IMR-90 (cell line): ENCODE measurements around the gene HPSE2.
"Not testable (repeated sequence)": the region's sequence is repeated elsewhere in the genome, so short reads cannot be mapped to it uniquely, and the experiment has no call there.

Source experiments
- NFE2L2 ChIP-seq: fragments of 150-350 bp; IDR thresholded peaks from 2 replicates; pipeline ENCODE4 v1.6.1; 2016; ENCODE audit warnings: low read depth, mild to moderate bottlenecking, low read length
- POLR2A ChIP-seq: IDR thresholded peaks from 2 replicates; pipeline ENCODE4 v1.6.1; 2012; ENCODE audit warnings: mild to moderate bottlenecking, low read depth, low read length
- RAD21 ChIP-seq: IDR thresholded peaks from 2 replicates; pipeline ENCODE4 v1.6.1; 2012; ENCODE audit warnings: low read length, improper control_type of control experiment
- SMC3 ChIP-seq: fragments of 150-350 bp; IDR thresholded peaks from 2 replicates; pipeline ENCODE4 v1.6.1; 2016; ENCODE audit warnings: low read depth, mild to moderate bottlenecking, antibody characterized with exemption, low read length, moderate library complexity
- TF ChIP-seq, protein P1 (sequence below): conservative IDR thresholded peaks from 2 replicates; pipeline ENCODE4 v1.5.1; 2012; ENCODE audit warnings: mild to moderate bottlenecking, low read depth, low read length, improper control_type of control experiment
- TF ChIP-seq, protein P2 (sequence below): fragments of 150-350 bp; IDR thresholded peaks from 2 replicates; pipeline ENCODE4 v1.6.1; 2017; ENCODE audit warnings: mild to moderate bottlenecking, antibody characterized with exemption, low read length, low read depth
- TF ChIP-seq, protein P3 (sequence below): fragments of 150-350 bp; IDR thresholded peaks from 2 replicates; pipeline ENCODE4 v1.6.1; 2016; ENCODE audit warnings: low read depth, mild to moderate bottlenecking, low read length, moderate library complexity, borderline replicate concordance

DNA sequence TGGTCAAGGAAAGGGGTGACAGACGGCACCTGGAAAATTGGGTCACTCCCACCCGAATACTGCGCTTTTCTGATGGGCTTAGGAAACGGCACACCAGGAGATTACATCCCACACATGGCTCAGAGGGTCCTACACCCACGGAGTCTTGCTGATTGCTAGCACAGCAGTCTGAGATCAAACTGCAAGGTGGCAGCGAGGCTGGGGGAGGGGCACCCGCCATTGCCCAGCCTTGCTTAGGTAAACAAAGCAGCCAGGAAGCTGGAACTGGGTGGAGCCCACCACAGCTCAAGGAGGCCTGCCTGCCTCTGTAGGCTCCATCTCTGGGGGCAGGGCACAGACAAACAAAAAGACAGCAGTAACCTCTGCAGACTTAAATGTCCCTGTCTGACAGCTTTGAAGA is 694.1 kb downstream of the HPSE2 start:
- not testable (repeated sequence) for TF ChIP-seq RAD21, POLR2A, NFE2L2, SMC3
- TF ChIP-seq, protein P1, sequence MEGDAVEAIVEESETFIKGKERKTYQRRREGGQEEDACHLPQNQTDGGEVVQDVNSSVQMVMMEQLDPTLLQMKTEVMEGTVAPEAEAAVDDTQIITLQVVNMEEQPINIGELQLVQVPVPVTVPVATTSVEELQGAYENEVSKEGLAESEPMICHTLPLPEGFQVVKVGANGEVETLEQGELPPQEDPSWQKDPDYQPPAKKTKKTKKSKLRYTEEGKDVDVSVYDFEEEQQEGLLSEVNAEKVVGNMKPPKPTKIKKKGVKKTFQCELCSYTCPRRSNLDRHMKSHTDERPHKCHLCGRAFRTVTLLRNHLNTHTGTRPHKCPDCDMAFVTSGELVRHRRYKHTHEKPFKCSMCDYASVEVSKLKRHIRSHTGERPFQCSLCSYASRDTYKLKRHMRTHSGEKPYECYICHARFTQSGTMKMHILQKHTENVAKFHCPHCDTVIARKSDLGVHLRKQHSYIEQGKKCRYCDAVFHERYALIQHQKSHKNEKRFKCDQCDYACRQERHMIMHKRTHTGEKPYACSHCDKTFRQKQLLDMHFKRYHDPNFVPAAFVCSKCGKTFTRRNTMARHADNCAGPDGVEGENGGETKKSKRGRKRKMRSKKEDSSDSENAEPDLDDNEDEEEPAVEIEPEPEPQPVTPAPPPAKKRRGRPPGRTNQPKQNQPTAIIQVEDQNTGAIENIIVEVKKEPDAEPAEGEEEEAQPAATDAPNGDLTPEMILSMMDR, result not testable (repeated sequence)
- TF ChIP-seq, protein P2, sequence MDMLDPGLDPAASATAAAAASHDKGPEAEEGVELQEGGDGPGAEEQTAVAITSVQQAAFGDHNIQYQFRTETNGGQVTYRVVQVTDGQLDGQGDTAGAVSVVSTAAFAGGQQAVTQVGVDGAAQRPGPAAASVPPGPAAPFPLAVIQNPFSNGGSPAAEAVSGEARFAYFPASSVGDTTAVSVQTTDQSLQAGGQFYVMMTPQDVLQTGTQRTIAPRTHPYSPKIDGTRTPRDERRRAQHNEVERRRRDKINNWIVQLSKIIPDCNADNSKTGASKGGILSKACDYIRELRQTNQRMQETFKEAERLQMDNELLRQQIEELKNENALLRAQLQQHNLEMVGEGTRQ, result not testable (repeated sequence)
- TF ChIP-seq, protein P3, sequence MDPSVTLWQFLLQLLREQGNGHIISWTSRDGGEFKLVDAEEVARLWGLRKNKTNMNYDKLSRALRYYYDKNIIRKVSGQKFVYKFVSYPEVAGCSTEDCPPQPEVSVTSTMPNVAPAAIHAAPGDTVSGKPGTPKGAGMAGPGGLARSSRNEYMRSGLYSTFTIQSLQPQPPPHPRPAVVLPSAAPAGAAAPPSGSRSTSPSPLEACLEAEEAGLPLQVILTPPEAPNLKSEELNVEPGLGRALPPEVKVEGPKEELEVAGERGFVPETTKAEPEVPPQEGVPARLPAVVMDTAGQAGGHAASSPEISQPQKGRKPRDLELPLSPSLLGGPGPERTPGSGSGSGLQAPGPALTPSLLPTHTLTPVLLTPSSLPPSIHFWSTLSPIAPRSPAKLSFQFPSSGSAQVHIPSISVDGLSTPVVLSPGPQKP, result not testable (repeated sequence)
